ENCODE data around the gene CYP8B1.

The CYP8B1 gene

GRCh38 chr3:42826141-42826540 lies 49.5 kb downstream of the CYP8B1 start:
- no peak for DNase-seq (ENCODE audit: low read depth)

GRCh38 chr3:42823351-42823750 lies 52.3 kb downstream of the CYP8B1 start:
- DNase-seq (ENCODE audit: low read depth): no peak

GRCh38 chr3:42822828-42823227 lies 52.9 kb downstream of the CYP8B1 start:
- DNase-seq (ENCODE audit: low read depth): no peak

Measured in T-helper 22 cell (primary cell).